GM23248 (cell line): ENCODE measurements around the gene PDPK1.

Source experiments
- EZH2 ChIP-seq: fragments of 200-600 bp; sonication (generic); IDR thresholded peaks from 2 replicates; pipeline ENCODE4 v1.6.1; 2018; ENCODE audit warnings: antibody characterized with exemption, mild to moderate bottlenecking; ENCODE audit not compliant: insufficient read depth, poor library complexity, severe bottlenecking
- EZH2phosphoT487 ChIP-seq: fragments of 200-600 bp; sonication (generic); IDR thresholded peaks from 2 replicates; pipeline ENCODE4 v1.6.1; 2018; ENCODE audit warnings: antibody characterized with exemption, moderate library complexity, mild to moderate bottlenecking, low read depth; ENCODE audit not compliant: insufficient read depth

- TF ChIP-seq EZH2 (no peak), EZH2phosphoT487 (no peak)
These were observed 30.2 kb upstream of the PDPK1 start for GRCh38 chr16:2507665-2508064.
